HFF-Myc (cell line): Measurements from ENCODE around the gene NDUFB5.

Source experiments
- DNase-seq: peaks from one replicate; pipeline ENCODE4 v3.0.0-alpha.2; 2011; ENCODE audit warnings: low read depth; ENCODE audit errors: extremely low read depth
- H3K4me3 ChIP-seq: replicated peaks from 2 replicates; pipeline ENCODE4 v1.5.1; 2011; ENCODE audit warnings: low read depth, mild to moderate bottlenecking, control low read depth, low read length
- TF ChIP-seq, protein P1 (sequence below): IDR thresholded peaks from 2 replicates; pipeline ENCODE4 v1.5.1; 2012; ENCODE audit warnings: mild to moderate bottlenecking, low read depth, low read length, control low read depth; ENCODE audit errors: missing control alignments

The NDUFB5 gene

DNA sequence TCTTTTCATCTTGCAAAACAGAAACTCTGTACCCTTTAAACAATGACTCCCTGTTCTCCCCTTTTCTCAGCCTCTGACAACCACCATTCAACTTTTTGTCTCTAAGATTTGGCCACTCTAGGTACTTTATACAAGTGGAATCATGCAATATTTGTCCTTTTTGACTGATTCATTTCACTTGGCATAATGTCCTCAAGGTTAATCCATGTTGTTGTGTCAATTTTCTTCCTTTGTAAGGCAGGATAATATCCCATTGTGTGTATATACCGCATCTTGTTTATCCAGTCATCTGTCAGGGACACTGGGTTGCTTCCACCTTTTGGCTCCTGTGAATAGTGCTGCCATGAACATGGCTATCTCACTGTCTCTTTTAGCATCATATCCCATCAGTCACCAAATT, 58.5 kb downstream of the NDUFB5 start:
- H3K4me3 ChIP-seq = no peak overlapping the region
- TF ChIP-seq, protein P1, sequence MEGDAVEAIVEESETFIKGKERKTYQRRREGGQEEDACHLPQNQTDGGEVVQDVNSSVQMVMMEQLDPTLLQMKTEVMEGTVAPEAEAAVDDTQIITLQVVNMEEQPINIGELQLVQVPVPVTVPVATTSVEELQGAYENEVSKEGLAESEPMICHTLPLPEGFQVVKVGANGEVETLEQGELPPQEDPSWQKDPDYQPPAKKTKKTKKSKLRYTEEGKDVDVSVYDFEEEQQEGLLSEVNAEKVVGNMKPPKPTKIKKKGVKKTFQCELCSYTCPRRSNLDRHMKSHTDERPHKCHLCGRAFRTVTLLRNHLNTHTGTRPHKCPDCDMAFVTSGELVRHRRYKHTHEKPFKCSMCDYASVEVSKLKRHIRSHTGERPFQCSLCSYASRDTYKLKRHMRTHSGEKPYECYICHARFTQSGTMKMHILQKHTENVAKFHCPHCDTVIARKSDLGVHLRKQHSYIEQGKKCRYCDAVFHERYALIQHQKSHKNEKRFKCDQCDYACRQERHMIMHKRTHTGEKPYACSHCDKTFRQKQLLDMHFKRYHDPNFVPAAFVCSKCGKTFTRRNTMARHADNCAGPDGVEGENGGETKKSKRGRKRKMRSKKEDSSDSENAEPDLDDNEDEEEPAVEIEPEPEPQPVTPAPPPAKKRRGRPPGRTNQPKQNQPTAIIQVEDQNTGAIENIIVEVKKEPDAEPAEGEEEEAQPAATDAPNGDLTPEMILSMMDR = no peak
- no peak for DNase-seq

DNA sequence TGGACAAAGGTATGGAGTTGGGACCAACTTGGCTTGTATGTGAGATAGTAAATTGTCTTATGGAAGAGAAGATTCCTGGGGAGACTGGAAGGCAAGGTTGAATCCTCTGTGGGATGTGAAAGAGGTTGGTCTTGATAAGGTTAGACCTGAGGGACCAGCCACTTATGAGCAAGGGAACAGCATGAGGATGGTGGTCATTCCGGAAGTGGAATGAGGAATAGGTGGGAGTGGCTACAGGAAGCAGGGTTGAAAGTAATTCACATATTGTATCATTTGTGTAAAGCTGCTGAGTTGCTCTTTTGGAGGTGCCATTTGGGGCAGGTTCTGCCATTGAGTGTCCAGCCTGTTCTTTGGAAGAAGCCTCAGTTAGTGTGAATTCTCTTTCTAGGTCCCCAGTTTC, 61.4 kb downstream of the NDUFB5 start:
- no peak for DNase-seq
- no peak overlapping the region for H3K4me3 ChIP-seq
- TF ChIP-seq, protein P1 = no peak

DNA sequence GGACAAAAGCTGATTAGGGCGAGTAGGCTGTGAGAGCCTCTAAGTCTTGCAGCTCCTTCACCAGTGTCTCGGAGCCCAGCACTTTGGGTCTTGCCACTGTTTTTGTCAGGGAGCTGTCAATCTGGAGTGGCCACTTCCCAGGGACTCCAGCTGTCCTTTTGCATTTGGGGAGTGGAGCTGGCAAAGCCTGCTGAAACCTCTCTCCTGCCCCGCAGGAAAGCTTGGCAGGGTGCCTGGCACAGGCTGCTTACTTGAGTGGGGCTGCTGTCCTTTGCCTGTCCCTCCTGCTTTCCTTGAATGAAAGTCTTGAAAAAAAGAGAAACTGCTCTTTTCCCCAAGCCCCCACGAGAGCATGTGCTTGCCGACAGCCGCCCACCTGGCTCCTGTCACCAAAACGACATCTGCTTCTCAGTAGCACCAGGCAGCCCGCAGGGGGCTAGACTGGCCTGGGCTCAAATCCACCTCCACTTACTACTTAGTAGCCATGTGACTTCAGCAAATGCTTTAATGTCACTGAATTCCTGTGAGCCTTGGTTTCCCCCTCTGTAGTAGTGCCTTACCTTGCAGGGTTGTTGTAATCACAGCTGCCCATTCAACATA, 61.9 kb downstream of the NDUFB5 start:
- TF ChIP-seq, protein P1 = no peak
- no peak for DNase-seq

DNA sequence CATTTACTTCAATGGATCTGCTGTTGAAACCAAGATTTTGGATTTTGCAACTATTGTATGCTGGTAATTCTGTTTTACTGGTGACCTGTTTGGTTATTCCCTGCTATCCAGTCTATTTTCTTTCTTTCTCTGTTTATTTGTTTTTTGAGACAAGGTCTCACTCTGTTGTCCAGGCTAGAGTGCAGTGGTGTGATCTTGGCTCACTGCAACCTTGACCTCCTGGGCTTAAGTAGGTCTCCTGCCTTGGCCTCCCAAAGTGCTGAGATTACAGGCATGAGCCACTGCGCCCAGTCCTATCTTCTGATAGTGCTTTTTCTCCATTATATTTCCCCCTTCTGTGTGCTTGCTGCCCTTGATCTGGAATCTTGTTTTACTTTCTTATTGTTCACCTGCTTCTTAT, 63.8 kb downstream of the NDUFB5 start:
- TF ChIP-seq, protein P1 = no peak
- no peak for DNase-seq
- H3K4me3 ChIP-seq = no peak overlapping the region

More for the DNA sequence above, 61.9 kb downstream of the NDUFB5 start:
- H3K4me3 ChIP-seq = no peak overlapping the region

DNA sequence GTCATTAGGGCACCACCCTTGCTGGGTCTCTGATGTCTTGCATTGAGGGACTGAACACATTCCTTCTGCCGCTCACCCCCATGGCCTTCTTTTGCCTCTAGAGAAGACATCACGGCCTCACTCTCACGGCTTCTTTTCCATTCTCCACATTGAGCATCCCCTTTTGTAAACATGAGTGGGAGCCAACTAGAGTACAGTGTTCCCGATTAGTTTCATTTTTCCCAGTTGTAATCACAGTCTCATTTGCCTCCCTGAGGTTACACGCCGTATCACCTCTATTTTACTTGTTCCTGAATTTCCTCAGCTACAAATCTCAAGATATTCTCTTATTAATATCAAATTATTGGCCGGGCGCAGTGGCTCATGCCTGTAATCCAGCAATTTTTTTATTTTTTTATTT, 65.7 kb downstream of the NDUFB5 start:
- H3K4me3 ChIP-seq = no peak overlapping the region
- TF ChIP-seq, protein P1 = no peak
- no peak for DNase-seq

DNA sequence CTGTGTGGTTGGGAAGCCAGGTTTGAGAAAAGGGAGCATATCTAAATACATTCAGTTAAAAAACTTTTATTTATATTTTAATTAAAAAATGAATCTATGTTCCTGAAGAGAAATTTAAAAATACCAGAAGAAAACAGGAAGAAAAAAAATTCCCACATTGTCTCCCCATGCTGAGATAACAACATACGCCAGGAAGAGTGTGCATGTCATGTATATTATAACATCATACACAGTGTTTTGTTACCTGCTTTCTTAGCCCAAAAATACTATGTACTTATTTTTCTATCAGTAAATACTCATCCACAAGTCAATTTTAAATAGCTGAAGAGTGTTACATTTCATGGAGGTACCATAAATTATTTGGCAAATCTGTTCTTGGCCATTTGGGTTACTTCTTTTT, 66.7 kb downstream of the NDUFB5 start:
- H3K4me3 ChIP-seq = no peak overlapping the region
- TF ChIP-seq, protein P1 = no peak
- no peak for DNase-seq

DNA sequence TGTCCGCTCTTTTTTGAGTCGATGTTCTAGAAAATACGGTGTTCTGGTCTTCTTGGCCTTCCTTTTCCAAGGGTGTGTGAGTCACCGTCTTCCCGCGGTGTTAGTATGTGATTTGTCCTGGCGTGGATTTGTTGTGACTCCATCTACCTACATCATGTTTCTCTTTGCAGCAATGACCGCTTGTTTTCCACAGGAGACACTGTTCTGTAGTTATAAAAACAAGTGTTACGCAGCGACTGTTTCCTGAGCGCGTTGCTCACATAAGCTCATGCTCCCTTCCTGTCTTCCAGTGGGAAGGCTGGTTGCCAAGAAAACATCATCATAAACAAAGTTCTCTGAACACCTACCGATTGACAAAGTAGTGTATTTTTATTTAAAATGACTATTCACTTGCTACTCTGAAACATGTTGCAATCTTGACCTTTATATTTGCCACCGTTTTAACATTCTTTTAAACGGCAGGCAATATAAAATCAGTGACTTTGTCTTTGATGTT, 67.2 kb downstream of the NDUFB5 start:
- no peak overlapping the region for H3K4me3 ChIP-seq
- no peak for DNase-seq
- TF ChIP-seq, protein P1 = no peak
